Loucy (cell line): ENCODE measurements around the gene RSU1.

Experiments
- H2AFZ ChIP-seq: fragments of 200-600 bp; sonication (generic); 2 replicates; pipeline ENCODE4 v1.6.0; 2016; ENCODE audit warnings: antibody characterized with exemption, mild to moderate bottlenecking, low read length, moderate library complexity
- H3F3A ChIP-seq: fragments of 200-600 bp; 2 replicates; pipeline ENCODE4 v1.6.0; 2016; ENCODE audit warnings: antibody characterized with exemption, low read depth, mild to moderate bottlenecking
- H3K27me3 ChIP-seq: fragments of 200-600 bp; sonication (generic); 2 replicates; pipeline ENCODE4 v1.6.1; 2014; ENCODE audit warnings: low read length, mild to moderate bottlenecking; ENCODE audit not compliant: insufficient read depth, poor library complexity, severe bottlenecking
- H3K36me3 ChIP-seq: fragments of 200-600 bp; sonication (generic); 2 replicates; pipeline ENCODE4 v1.6.1; 2016; ENCODE audit warnings: low read length; ENCODE audit not compliant: insufficient read depth
- H3K4me1 ChIP-seq: fragments of 200-600 bp; sonication (generic); 2 replicates; pipeline ENCODE4 v1.5.1; 2014; ENCODE audit warnings: low read length, mild to moderate bottlenecking; ENCODE audit not compliant: insufficient read depth, poor library complexity, severe bottlenecking
- H3K4me2 ChIP-seq: fragments of 200-600 bp; sonication (generic); 2 replicates; pipeline ENCODE4 v1.6.0; 2014; ENCODE audit warnings: antibody characterized with exemption, low read length, low read depth, mild to moderate bottlenecking; ENCODE audit not compliant: poor library complexity, severe bottlenecking
- H3K4me3 ChIP-seq: fragments of 200-600 bp; sonication (generic); 2 replicates; pipeline ENCODE4 v1.5.1; 2014; ENCODE audit warnings: low read length, mild to moderate bottlenecking, mixed read lengths; ENCODE audit not compliant: poor library complexity, severe bottlenecking
- H3K79me2 ChIP-seq: fragments of 200-600 bp; sonication (generic); 2 replicates; pipeline ENCODE4 v1.6.1; 2014; ENCODE audit warnings: low read length; ENCODE audit not compliant: insufficient read depth
- H3K9ac ChIP-seq: fragments of 200-600 bp; sonication (generic); 2 replicates; pipeline ENCODE4 v1.6.0; 2014; ENCODE audit warnings: mild to moderate bottlenecking, low read depth, low read length, moderate library complexity; ENCODE audit not compliant: poor library complexity, severe bottlenecking
- H3K9me2 ChIP-seq: fragments of 200-600 bp; sonication (generic); replicated peaks from 2 replicates; pipeline ENCODE4 v1.6.1; 2016; ENCODE audit warnings: low read depth, low read length, mixed read lengths
- H3K9me3 ChIP-seq: fragments of 200-600 bp; sonication (generic); 2 replicates; pipeline ENCODE4 v1.6.1; 2014; ENCODE audit warnings: mild to moderate bottlenecking, antibody characterized with exemption, low read length, low read depth; ENCODE audit not compliant: insufficient read depth
- H4K20me1 ChIP-seq: fragments of 200-600 bp; sonication (generic); 2 replicates; pipeline ENCODE4 v1.6.0; 2014; ENCODE audit warnings: antibody characterized with exemption, low read length, mild to moderate bottlenecking; ENCODE audit not compliant: insufficient read depth, poor library complexity, severe bottlenecking
- EZH2phosphoT487 ChIP-seq: fragments of 200-600 bp; IDR thresholded peaks from 2 replicates; pipeline ENCODE4 v1.6.1; 2018; ENCODE audit warnings: antibody characterized with exemption, mild to moderate bottlenecking, moderate library complexity, borderline replicate concordance
- TF ChIP-seq, protein P1 (sequence below): fragments of 200-600 bp; sonication (generic); conservative IDR thresholded peaks from 2 replicates; pipeline ENCODE4 v1.5.1; 2014; ENCODE audit warnings: mild to moderate bottlenecking, antibody characterized with exemption, low read length

Gene RSU1

DNA sequence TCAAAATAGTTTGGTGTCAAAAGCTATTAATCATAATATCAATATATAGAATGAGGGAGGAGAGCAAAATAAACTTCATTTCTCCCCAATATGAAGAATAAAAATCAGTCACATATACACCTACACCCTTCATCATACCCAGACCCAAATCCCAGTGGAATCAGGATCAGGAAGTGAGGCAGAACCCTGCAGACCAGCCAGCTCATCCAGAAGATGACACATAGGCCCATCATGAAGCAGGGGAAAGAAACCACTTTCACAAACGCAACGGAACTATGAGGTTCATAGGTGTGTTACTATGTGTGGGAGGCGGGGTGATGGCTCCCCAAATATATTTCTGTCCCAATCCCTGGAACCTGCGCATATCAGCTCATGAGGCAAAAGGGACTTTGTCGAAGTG, 89.0 kb downstream of the RSU1 start:
- TF ChIP-seq, protein P1, sequence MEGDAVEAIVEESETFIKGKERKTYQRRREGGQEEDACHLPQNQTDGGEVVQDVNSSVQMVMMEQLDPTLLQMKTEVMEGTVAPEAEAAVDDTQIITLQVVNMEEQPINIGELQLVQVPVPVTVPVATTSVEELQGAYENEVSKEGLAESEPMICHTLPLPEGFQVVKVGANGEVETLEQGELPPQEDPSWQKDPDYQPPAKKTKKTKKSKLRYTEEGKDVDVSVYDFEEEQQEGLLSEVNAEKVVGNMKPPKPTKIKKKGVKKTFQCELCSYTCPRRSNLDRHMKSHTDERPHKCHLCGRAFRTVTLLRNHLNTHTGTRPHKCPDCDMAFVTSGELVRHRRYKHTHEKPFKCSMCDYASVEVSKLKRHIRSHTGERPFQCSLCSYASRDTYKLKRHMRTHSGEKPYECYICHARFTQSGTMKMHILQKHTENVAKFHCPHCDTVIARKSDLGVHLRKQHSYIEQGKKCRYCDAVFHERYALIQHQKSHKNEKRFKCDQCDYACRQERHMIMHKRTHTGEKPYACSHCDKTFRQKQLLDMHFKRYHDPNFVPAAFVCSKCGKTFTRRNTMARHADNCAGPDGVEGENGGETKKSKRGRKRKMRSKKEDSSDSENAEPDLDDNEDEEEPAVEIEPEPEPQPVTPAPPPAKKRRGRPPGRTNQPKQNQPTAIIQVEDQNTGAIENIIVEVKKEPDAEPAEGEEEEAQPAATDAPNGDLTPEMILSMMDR: no peak
- TF ChIP-seq EZH2phosphoT487: no peak

DNA sequence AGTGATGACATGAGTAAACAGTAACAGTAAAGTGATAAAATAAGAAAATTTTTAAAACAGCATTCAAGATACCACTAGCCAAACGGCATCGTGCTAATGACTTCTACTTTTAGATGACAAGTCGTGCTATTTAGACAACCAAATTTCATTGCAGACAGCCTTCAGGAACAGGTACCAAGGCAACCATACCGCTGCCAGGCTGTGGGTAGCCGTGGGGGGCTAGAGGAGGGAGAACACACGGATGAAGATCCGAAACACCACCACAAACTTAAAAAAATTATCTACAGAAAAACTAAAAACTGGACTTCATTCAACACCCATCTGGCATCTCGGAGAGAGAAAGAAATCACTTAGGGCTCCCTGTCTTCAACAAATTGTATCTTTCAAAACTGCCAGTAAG, 89.6 kb downstream of the RSU1 start:
- Histone ChIP-seq H4K20me1 (no peaks in the 10 kb centered on the region), H3K27me3 (no peaks in the 10 kb centered on the region), H3K4me2 (no peak overlapping the region), H3K79me2 (no peaks in the 10 kb centered on the region), H3K4me3 (no peak overlapping the region), H2AFZ (no peak overlapping the region), H3K4me1 (peaks cover 7% of the 10 kb centered on the region), H3K36me3 (peaks cover 9% of the 10 kb centered on the region; the same call in 1 of the 2 replicates), H3F3A (no peaks in the 10 kb centered on the region), H3K9ac (no peak overlapping the region), H3K9me2 (no peaks in the 10 kb centered on the region), H3K9me3 (no peaks in the 10 kb centered on the region)
- TF ChIP-seq, protein P1: no peak
- TF ChIP-seq EZH2phosphoT487: no peak

More for the DNA sequence above, 89.0 kb downstream of the RSU1 start:
- H3K4me3 ChIP-seq: no peak overlapping the region
- H3K9me3 ChIP-seq: no peaks in the 10 kb centered on the region
- H3F3A ChIP-seq: no peaks in the 10 kb centered on the region
- H3K27me3 ChIP-seq: no peaks in the 10 kb centered on the region
- peaks cover 7% of the 10 kb centered on the region for H3K4me1 ChIP-seq
- H4K20me1 ChIP-seq: no peaks in the 10 kb centered on the region
- H3K79me2 ChIP-seq: no peaks in the 10 kb centered on the region
- no peak overlapping the region for H3K4me2 ChIP-seq
- no peaks in the 10 kb centered on the region for H3K9me2 ChIP-seq
- H2AFZ ChIP-seq: no peak overlapping the region
- no peak overlapping the region for H3K9ac ChIP-seq
- H3K36me3 ChIP-seq: peaks cover 9% of the 10 kb centered on the region; the same call in 1 of the 2 replicates

DNA sequence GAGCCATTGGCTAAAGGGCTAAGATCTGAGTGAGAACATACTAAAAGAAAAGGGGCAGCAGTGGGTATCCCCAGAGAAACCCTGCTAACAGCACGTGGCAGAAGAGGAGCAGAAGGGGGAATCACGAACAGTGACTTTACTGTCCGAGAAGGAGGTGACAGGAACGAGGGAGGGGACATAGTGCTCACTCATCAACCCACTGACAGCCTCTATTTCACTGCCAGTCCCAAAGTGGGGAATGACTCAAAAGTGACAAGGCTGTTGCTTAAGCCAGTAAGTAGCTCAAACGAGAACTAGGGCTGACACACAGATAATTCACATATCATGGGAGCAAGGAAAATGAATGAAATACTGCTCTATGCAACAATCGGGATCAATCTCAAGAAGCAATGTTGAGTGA, 92.7 kb downstream of the RSU1 start:
- H3K79me2 ChIP-seq: no peaks in the 10 kb centered on the region
- H4K20me1 ChIP-seq: no peaks in the 10 kb centered on the region
- no peak overlapping the region for H3K4me3 ChIP-seq
- no peak overlapping the region for H3K9ac ChIP-seq
- H3K27me3 ChIP-seq: no peaks in the 10 kb centered on the region
- peaks cover 5% of the 10 kb centered on the region; the same call in 1 of the 2 replicates for H3K36me3 ChIP-seq
- H2AFZ ChIP-seq: no peak overlapping the region
- no peak for TF ChIP-seq EZH2phosphoT487
- TF ChIP-seq, protein P1: no peak
- H3K9me2 ChIP-seq: no peaks in the 10 kb centered on the region
- H3K4me2 ChIP-seq: no peak overlapping the region
- peaks cover 7% of the 10 kb centered on the region for H3K4me1 ChIP-seq
- no peaks in the 10 kb centered on the region for H3F3A ChIP-seq
- no peaks in the 10 kb centered on the region for H3K9me3 ChIP-seq
